ENCODE results near the gene STXBP3. TPM values are rescaled to one million over a fixed set of nuclear protein-coding genes. Genes with fewer than 3 reads are reported as not detected.

STXBP3 gene
- total and polyA plus RNA-seq, 3 donors from 2014 or later: 22.7 to 71.8 (median 59.6) TPM

DNA sequence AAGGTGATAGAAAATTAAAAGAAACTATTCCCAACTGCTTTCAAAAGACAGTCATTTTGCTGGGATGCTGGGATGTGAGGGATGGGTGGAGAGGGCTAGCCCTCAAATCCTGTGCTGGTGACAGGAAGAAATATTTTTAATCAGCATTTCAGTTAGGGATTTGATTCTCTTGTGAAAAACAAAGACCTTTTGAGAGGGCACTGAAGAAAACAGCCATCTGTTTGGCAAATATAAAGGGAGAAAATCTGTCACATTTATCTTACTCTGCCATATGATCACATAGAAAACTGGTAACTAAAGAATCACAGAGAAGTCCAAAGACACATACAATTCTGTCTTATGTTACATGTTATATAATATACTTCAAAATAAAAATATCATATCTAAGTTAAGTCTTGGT lies 12.3 kb downstream of the STXBP3 start:
- intact Hi-C loops (cut with DNase I; ENCODE audit: low total_unique reads): no loop called here
- Histone ChIP-seq H3K4me3 (no peak overlapping the region), H3K36me3 (ENCODE audit: low read depth, missing control alignments) (no peaks in the 10 kb centered on the region), H3K9me3 (no peaks in the 10 kb centered on the region), H3K27me3 (no peaks in the 10 kb centered on the region), H3K4me1 (no peaks in the 10 kb centered on the region), H3K27ac (no peak overlapping the region)
- no peak for DNase-seq
- TF ChIP-seq POLR2A (IDR thresholded peaks at IDR 0.05): no peak
- TF ChIP-seq, protein P1, sequence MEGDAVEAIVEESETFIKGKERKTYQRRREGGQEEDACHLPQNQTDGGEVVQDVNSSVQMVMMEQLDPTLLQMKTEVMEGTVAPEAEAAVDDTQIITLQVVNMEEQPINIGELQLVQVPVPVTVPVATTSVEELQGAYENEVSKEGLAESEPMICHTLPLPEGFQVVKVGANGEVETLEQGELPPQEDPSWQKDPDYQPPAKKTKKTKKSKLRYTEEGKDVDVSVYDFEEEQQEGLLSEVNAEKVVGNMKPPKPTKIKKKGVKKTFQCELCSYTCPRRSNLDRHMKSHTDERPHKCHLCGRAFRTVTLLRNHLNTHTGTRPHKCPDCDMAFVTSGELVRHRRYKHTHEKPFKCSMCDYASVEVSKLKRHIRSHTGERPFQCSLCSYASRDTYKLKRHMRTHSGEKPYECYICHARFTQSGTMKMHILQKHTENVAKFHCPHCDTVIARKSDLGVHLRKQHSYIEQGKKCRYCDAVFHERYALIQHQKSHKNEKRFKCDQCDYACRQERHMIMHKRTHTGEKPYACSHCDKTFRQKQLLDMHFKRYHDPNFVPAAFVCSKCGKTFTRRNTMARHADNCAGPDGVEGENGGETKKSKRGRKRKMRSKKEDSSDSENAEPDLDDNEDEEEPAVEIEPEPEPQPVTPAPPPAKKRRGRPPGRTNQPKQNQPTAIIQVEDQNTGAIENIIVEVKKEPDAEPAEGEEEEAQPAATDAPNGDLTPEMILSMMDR (IDR thresholded peaks at IDR 0.05): no peak

DNA sequence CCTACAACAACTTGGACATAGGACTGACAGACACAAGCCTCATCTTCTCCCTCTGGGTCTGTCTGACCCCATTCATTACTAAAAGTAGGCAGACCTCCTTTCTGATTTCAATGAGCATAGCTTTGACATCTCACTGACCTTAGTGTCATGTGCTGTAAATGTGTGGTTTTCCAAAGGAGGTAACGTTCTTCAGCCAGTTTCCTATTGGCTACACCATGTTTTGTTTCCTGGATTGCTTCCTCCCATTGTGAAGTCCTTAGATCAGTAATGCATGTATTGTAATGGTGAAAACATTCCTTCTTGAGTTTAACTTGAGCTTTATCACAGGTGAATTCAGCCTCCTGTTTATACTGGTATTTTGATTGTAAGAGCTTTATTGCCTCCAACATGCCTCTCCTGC lies 20.6 kb downstream of the STXBP3 start:
- DNase-seq: no peak
- intact Hi-C loops (cut with DNase I; ENCODE audit: low total_unique reads): no loop called here
- Histone ChIP-seq H3K36me3 (ENCODE audit: low read depth, missing control alignments) (no peaks in the 10 kb centered on the region), H3K4me1 (no peaks in the 10 kb centered on the region), H3K9me3 (no peaks in the 10 kb centered on the region), H3K27me3 (no peaks in the 10 kb centered on the region), H3K4me3 (no peak overlapping the region), H3K27ac (no peak overlapping the region)
- no peak for TF ChIP-seq POLR2A (IDR thresholded peaks at IDR 0.05)
- TF ChIP-seq, protein P1 (IDR thresholded peaks at IDR 0.05): no peak
- WGBS, 2 donors: 38 to 56% methylated on average over 1 of the region's 1 CpG

DNA sequence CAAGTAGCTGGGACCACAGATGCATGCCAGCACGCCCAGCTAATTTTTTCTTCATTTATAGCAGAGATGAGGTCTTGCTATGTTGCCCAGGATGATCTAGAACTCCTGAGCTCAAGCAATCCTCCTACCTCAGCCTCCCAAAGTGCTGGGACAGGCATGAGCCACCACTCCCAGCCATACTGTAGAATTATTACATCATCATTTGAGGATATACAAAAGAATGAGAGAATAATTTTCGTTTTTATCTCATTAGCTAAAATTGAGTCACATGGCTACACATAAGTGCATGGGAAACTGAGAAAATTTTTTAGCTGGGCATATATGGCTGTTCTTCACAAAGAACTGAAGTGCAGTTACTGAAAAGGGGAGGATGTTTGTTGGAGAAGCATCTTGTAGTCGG lies 21.2 kb downstream of the STXBP3 start:
- intact Hi-C loops (cut with DNase I; ENCODE audit: low total_unique reads): no loop called here
- DNase-seq: no peak
- H3K27me3 ChIP-seq: no peaks in the 10 kb centered on the region
- TF ChIP-seq, protein P1 (IDR thresholded peaks at IDR 0.05): no peak
- no peak for TF ChIP-seq POLR2A (IDR thresholded peaks at IDR 0.05)
- WGBS, 2 donors: 78 to 82% methylated on average over 3 of the region's 3 CpGs
- H3K27ac ChIP-seq: no peak overlapping the region
- no peaks in the 10 kb centered on the region for H3K4me1 ChIP-seq
- H3K36me3 ChIP-seq (ENCODE audit: low read depth, missing control alignments): no peaks in the 10 kb centered on the region
- no peaks in the 10 kb centered on the region for H3K9me3 ChIP-seq
- no peak overlapping the region for H3K4me3 ChIP-seq

DNA sequence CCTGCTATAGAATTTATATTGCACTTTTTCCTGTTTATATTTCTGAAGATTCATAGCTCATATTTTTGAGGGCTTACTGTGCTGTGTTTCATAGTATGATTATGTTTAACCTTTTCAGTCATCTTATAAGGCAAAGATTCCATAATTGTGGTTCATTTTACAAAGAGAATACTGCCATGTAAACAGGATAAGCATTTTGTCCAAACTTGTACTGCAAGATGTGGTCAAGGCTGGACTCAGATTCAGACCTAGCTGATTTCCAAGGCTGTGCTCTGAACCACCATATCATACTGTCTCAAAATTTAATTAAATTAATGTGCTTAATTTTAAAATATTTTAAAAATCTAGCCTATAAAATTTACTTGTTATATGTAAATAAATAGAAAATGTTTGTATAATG lies 31.4 kb downstream of the STXBP3 start:
- TF ChIP-seq, protein P1 (IDR thresholded peaks at IDR 0.05): no peak
- TF ChIP-seq POLR2A (IDR thresholded peaks at IDR 0.05): no peak
- Histone ChIP-seq H3K4me3 (no peak overlapping the region), H3K27ac (no peak overlapping the region), H3K9me3 (no peaks in the 10 kb centered on the region), H3K27me3 (no peaks in the 10 kb centered on the region), H3K36me3 (ENCODE audit: low read depth, missing control alignments) (no peaks in the 10 kb centered on the region), H3K4me1 (no peaks in the 10 kb centered on the region)
- intact Hi-C loops (cut with DNase I; ENCODE audit: low total_unique reads): no loop called here
- no peak for DNase-seq

GRCh38 chr1:108779455-108779854 lies 33.0 kb downstream of the STXBP3 start:
- TF ChIP-seq, protein P1 (IDR thresholded peaks at IDR 0.05): no peak
- no peak for TF ChIP-seq POLR2A (IDR thresholded peaks at IDR 0.05)
- Histone ChIP-seq H3K4me1 (no peaks in the 10 kb centered on the region), H3K4me3 (no peak overlapping the region), H3K9me3 (no peaks in the 10 kb centered on the region), H3K36me3 (ENCODE audit: low read depth, missing control alignments) (no peaks in the 10 kb centered on the region), H3K27ac (no peak overlapping the region), H3K27me3 (no peaks in the 10 kb centered on the region)
- intact Hi-C loops (cut with DNase I; ENCODE audit: low total_unique reads): no loop called here
- DNase-seq: no peak
